HCT116 (cell line): ENCODE results near the gene GPR108. TPM values are rescaled to one million over a fixed set of nuclear protein-coding genes. Genes with fewer than 3 reads are reported as not detected.

Experiments
- ATAC-seq: fragments of 200-7000 bp; cut with Tn5 transposase; 2 replicates; pipeline ENCODE4 v1.9.1; 2020; ENCODE audit warnings: mild to moderate bottlenecking, moderate library complexity
- BruUV-seq: library from RNA; stranded (reverse); fragments of 400-500 nt; replicated peaks from 2 replicates; lab custom pipeline; 2021; lab: Mats Ljungman, UMichigan
- CTCF ChIA-PET: fragments of 300-600 bp; sonication (Branson Sonifier 250); formaldehyde crosslinking; loops from one replicate; lab custom pipeline; 2021; ENCODE audit warnings: antibody characterized with exemption; lab: Charles Lee
- POLR2A ChIA-PET: fragments of 300-600, 350-600 bp; sonication (Branson Sonifier 250); formaldehyde crosslinking; loops from one replicate; lab custom pipeline; 2021; ENCODE audit warnings: antibody characterized with exemption; lab: Charles Lee
- RAD21 ChIA-PET, 2 experiments: fragments of 300-600 bp; sonication (Branson Sonifier 250); formaldehyde crosslinking; loops; one replicate each; lab custom pipeline; 2023; ENCODE audit warnings: low total read pairs in 2 of 2; ENCODE audit not compliant: uncharacterized antibody in 2 of 2, unreplicated experiment in 2 of 2, low non-redundant PET in 1 of 2; lab: Charles Lee
- DNase-seq: peaks from one replicate; pipeline ENCODE4 v3.0.0-alpha.2; 2010; ENCODE audit warnings: low read depth, low spot score
- H2AFZ ChIP-seq: fragments of 200-600 bp; shearing (Covaris generic), sonication (generic); 2 replicates; pipeline ENCODE4 v1.6.1; 2017; ENCODE audit warnings: low read depth, mixed run types, mixed read lengths, antibody characterized with exemption, low read length; ENCODE audit not compliant: poor library complexity, severe bottlenecking
- H3K27ac ChIP-seq: 2 replicates; pipeline ENCODE4 v1.5.1; 2012; ENCODE audit warnings: low read depth, low read length
- H3K27me3 ChIP-seq: fragments of 200-600 bp; sonication (generic); 2 replicates; pipeline ENCODE4 v1.6.1; 2016; ENCODE audit warnings: mixed run types, low read length, mixed read lengths; ENCODE audit not compliant: insufficient read depth
- H3K36me3 ChIP-seq, 2 experiments: fragments of 200-500 bp in 1 of 2; fragments of 200-600 bp in 1 of 2; sonication (Bioruptor generic) in 1 of 2; sonication (generic) in 1 of 2; 2 replicates each; pipeline versions ENCODE4 v1.5.1 to v1.6.1; 2014 to 2016; ENCODE audit warnings: low read length in 2 of 2, inconsistent platforms in 1 of 2, mixed read lengths in 1 of 2, mixed run types in 1 of 2; ENCODE audit not compliant: insufficient read depth in 2 of 2, control insufficient read depth in 1 of 2
- H3K4me1 ChIP-seq, 2 experiments: fragments of 200-600 bp in 1 of 2; sonication (generic) in 1 of 2; 2 replicates each; pipeline versions ENCODE4 v1.5.1 to v1.6.1; 2012 to 2017; ENCODE audit warnings: low read length in 2 of 2, inconsistent platforms in 1 of 2, mild to moderate bottlenecking in 1 of 2, mixed read lengths in 1 of 2, mixed run types in 1 of 2, moderate library complexity in 1 of 2; ENCODE audit not compliant: insufficient read depth in 2 of 2, control insufficient read depth in 1 of 2
- H3K4me2 ChIP-seq: fragments of 200-600 bp; sonication (generic); 2 replicates; pipeline ENCODE4 v1.6.1; 2017; ENCODE audit warnings: mixed run types, low read length, mixed read lengths
- H3K4me3 ChIP-seq, 2 experiments: fragments of 200-600 bp in 1 of 2; sonication (generic) in 1 of 2; replicated peaks in 1 of 2; 2 replicates each; pipeline ENCODE4 v1.5.1; 2011 to 2016; ENCODE audit warnings: low read length in 2 of 2, control low read depth in 1 of 2, low read depth in 1 of 2, mild to moderate bottlenecking in 1 of 2, mixed read lengths in 1 of 2, mixed run types in 1 of 2
- H3K79me2 ChIP-seq: fragments of 200-600 bp; sonication (generic); 2 replicates; pipeline ENCODE4 v1.6.1; 2017; ENCODE audit warnings: mild to moderate bottlenecking, mixed run types, low read length, moderate library complexity, mixed read lengths; ENCODE audit not compliant: insufficient read depth
- H3K9ac ChIP-seq: fragments of 200-600 bp; sonication (generic); 2 replicates; pipeline ENCODE4 v1.6.1; 2016; ENCODE audit warnings: low read length, mixed read lengths
- H3K9me2 ChIP-seq: fragments of 200-600 bp; sonication (generic), shearing (Covaris generic); 2 replicates; pipeline ENCODE4 v1.6.1; 2017; ENCODE audit warnings: mixed run types, mild to moderate bottlenecking, moderate library complexity; ENCODE audit not compliant: insufficient read depth
- H3K9me3 ChIP-seq, 2 experiments: fragments of 200-500 bp in 1 of 2; fragments of 200-600 bp in 1 of 2; sonication (Bioruptor generic) in 1 of 2; sonication (generic) in 1 of 2; 2 replicates each; pipeline ENCODE4 v1.6.1; 2014 to 2017; ENCODE audit warnings: low read length in 2 of 2, mixed read lengths in 2 of 2, inconsistent platforms in 1 of 2, low read depth in 1 of 2, mild to moderate bottlenecking in 1 of 2, mixed run types in 1 of 2, moderate library complexity in 1 of 2; ENCODE audit not compliant: control insufficient read depth in 1 of 2, insufficient read depth in 1 of 2
- H4K20me1 ChIP-seq: fragments of 200-600 bp; sonication (generic), shearing (Covaris generic); 2 replicates; pipeline ENCODE4 v1.6.1; 2017; ENCODE audit warnings: mixed run types, mild to moderate bottlenecking, moderate library complexity; ENCODE audit not compliant: insufficient read depth
- ELF1 ChIP-seq: IDR thresholded peaks from 2 replicates; pipeline ENCODE4 v1.6.1; 2012; ENCODE audit warnings: low read depth, borderline replicate concordance
- FOSL1 ChIP-seq: IDR thresholded peaks from 2 replicates; pipeline ENCODE4 v1.6.1; 2012; ENCODE audit warnings: low read depth
- JUND ChIP-seq: IDR thresholded peaks from 2 replicates; pipeline ENCODE4 v1.6.1; 2012
- SIN3A ChIP-seq: IDR thresholded peaks from 2 replicates; pipeline ENCODE4 v1.6.1; 2012; ENCODE audit warnings: low read depth
- SP1 ChIP-seq: IDR thresholded peaks from 2 replicates; pipeline ENCODE4 v1.6.1; 2012; ENCODE audit warnings: low read depth
- YY1 ChIP-seq: IDR thresholded peaks from 2 replicates; pipeline ENCODE4 v1.6.1; 2011; ENCODE audit warnings: low read length, low read depth, moderate library complexity, mild to moderate bottlenecking; ENCODE audit not compliant: insufficient replicate concordance; ENCODE audit errors: extremely low read depth
- ZFX ChIP-seq: fragments of 450-650 bp; IDR thresholded peaks from 2 replicates; pipeline ENCODE4 v1.6.1; 2017
- ZNF274 ChIP-seq: fragments of 200-500 bp; sonication (Bioruptor generic); IDR thresholded peaks from 2 replicates; pipeline ENCODE4 v1.6.1; 2014; ENCODE audit warnings: mild to moderate bottlenecking, low read depth, low read length, inconsistent platforms
- intact Hi-C: fragments of 100-400 bp; cut with micrococcal nuclease; formaldehyde crosslinking; loops from 2 replicates; pipeline ENCODE4 v1.10.0; 2022
- total RNA-seq: library from RNA; stranded (reverse); gene quantifications from one replicate; pipeline ENCODE4 v1.2.1, GENCODE V29; 2021; ENCODE audit not compliant: unreplicated experiment
- TF ChIP-seq, protein P1 (sequence below): IDR thresholded peaks from 2 replicates; pipeline ENCODE4 v1.6.1; 2011; ENCODE audit warnings: mild to moderate bottlenecking, low read length, moderate library complexity; ENCODE audit not compliant: insufficient replicate concordance; ENCODE audit errors: extremely low read depth
- TF ChIP-seq, protein P2 (sequence below): IDR thresholded peaks from 2 replicates; pipeline ENCODE4 v1.6.1; 2012
- TF ChIP-seq, protein P3 (sequence below), 3 experiments: fragments of 200-600 bp in 1 of 3; sonication (generic) in 1 of 3; IDR thresholded peaks in 2 of 3; conservative IDR thresholded peaks in 1 of 3; 2 replicates each; pipeline ENCODE4 v1.5.1; 2012 to 2017; ENCODE audit warnings: low read depth in 2 of 3, low read length in 2 of 3, antibody characterized with exemption in 1 of 3, borderline replicate concordance in 1 of 3, control low read depth in 1 of 3, mild to moderate bottlenecking in 1 of 3, mixed read lengths in 1 of 3, mixed run types in 1 of 3, moderate library complexity in 1 of 3; ENCODE audit not compliant: insufficient read depth in 1 of 3

GPR108 gene
- total RNA-seq, 1 experiment from 2014 or later, result 75.0 TPM

DNA sequence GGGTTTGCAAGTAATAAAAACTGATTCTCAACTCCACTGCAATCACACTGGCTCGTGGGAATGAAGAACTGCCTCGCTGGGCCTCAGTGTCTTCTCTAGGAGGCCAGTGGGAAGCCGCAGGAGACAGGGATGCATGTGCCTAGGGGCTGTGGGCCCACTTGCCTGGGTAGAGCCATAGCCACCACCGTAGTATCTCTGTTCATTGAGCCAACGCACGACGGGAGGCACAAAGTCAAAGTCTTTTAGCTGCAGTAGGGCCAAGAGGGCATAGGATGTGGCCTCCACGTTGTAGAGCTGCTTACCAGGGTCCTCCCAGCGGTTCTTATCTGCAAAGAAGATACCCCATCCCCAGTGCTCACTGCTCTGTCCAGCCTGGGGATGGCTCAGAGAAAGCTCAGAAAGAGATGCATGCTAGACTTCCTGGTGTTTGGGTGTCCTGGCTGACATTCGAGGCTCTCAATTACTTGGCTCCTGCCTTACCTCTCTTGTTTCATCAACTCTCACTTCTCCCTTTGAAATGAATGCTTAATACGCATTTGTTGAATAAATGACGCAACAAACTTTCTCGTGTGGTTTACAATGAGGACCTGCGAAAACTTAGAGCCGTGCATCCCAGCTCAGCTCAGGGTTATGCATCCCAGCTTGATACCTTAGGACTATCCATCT lies 51.3 kb downstream of the GPR108 start:
- Histone ChIP-seq H3K9ac (no peak overlapping the region), H3K79me2 (no peaks in the 10 kb centered on the region), H3K27ac (no peak overlapping the region), H3K4me2 (no peak overlapping the region), H3K9me3 (no peaks in the 10 kb centered on the region), H4K20me1 (no peaks in the 10 kb centered on the region), H2AFZ (no peak overlapping the region), H3K9me2 (no peaks in the 10 kb centered on the region), H3K27me3 (no peaks in the 10 kb centered on the region), H3K4me3 (no peak overlapping the region), H3K4me1 (peaks cover 5 to 17% of the 10 kb centered on the region in 2 experiments), H3K36me3 (no peaks in the 10 kb centered on the region)
- RAD21 ChIA-PET, result no interaction called here
- TF ChIP-seq, protein P1, sequence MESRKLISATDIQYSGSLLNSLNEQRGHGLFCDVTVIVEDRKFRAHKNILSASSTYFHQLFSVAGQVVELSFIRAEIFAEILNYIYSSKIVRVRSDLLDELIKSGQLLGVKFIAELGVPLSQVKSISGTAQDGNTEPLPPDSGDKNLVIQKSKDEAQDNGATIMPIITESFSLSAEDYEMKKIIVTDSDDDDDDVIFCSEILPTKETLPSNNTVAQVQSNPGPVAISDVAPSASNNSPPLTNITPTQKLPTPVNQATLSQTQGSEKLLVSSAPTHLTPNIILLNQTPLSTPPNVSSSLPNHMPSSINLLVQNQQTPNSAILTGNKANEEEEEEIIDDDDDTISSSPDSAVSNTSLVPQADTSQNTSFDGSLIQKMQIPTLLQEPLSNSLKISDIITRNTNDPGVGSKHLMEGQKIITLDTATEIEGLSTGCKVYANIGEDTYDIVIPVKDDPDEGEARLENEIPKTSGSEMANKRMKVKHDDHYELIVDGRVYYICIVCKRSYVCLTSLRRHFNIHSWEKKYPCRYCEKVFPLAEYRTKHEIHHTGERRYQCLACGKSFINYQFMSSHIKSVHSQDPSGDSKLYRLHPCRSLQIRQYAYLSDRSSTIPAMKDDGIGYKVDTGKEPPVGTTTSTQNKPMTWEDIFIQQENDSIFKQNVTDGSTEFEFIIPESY, result no peak
- intact Hi-C loops, result no loop called here
- BruUV-seq, result no TSS peak
- ATAC-seq (no peak), DNase-seq (no peak)
- CTCF ChIA-PET, result no interaction called here
- POLR2A ChIA-PET, result no interaction called here

DNA sequence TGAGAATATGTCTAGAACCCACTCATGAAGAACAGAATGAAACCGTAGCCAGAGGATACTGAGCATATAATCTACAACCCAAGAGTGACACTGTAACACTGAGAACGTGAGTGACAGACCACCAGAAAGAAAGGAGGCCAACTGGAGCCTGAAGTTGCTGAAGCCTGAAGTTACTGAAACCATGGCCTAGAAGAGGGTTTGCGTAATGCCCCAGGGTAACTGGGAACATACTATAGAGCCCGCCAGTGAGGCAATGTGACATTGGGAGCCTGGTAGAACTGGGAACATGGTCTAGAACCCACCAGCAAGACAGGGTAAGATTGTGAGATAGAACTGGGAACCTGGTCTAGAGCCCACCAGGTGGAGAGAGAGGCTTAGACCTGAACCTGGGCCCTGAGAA lies 51.9 kb downstream of the GPR108 start:
- Histone ChIP-seq H3K9ac (no peak overlapping the region), H3K9me2 (no peaks in the 10 kb centered on the region), H4K20me1 (no peaks in the 10 kb centered on the region), H3K9me3 (no peaks in the 10 kb centered on the region), H3K4me1 (peaks cover 5 to 17% of the 10 kb centered on the region in 2 experiments), H2AFZ (no peak overlapping the region), H3K79me2 (no peaks in the 10 kb centered on the region), H3K36me3 (no peaks in the 10 kb centered on the region), H3K4me3 (no peak overlapping the region), H3K27me3 (no peaks in the 10 kb centered on the region), H3K27ac (no peak overlapping the region), H3K4me2 (no peak overlapping the region)
- intact Hi-C loops, result no loop called here
- no peak for DNase-seq
- ATAC-seq, result no peak
- ChIA-PET POLR2A (no interaction called here), RAD21 (no interaction called here), CTCF (no interaction called here)
- no TSS peak for BruUV-seq
- TF ChIP-seq, protein P2, sequence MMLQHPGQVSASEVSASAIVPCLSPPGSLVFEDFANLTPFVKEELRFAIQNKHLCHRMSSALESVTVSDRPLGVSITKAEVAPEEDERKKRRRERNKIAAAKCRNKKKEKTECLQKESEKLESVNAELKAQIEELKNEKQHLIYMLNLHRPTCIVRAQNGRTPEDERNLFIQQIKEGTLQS, result no peak
- no peak for TF ChIP-seq JUND
- TF ChIP-seq SP1, result no peak
- TF ChIP-seq ELF1, result no peak
- no peak for TF ChIP-seq FOSL1
- TF ChIP-seq ZFX, result no peak
- TF ChIP-seq SIN3A, result no peak
- no peak for TF ChIP-seq YY1
- TF ChIP-seq, protein P3, sequence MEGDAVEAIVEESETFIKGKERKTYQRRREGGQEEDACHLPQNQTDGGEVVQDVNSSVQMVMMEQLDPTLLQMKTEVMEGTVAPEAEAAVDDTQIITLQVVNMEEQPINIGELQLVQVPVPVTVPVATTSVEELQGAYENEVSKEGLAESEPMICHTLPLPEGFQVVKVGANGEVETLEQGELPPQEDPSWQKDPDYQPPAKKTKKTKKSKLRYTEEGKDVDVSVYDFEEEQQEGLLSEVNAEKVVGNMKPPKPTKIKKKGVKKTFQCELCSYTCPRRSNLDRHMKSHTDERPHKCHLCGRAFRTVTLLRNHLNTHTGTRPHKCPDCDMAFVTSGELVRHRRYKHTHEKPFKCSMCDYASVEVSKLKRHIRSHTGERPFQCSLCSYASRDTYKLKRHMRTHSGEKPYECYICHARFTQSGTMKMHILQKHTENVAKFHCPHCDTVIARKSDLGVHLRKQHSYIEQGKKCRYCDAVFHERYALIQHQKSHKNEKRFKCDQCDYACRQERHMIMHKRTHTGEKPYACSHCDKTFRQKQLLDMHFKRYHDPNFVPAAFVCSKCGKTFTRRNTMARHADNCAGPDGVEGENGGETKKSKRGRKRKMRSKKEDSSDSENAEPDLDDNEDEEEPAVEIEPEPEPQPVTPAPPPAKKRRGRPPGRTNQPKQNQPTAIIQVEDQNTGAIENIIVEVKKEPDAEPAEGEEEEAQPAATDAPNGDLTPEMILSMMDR (IDR thresholded peaks at IDR 0.05 in 2 of 3, conservative IDR thresholded peaks at IDR 0.05 in 1 of 3; ENCODE audit: borderline replicate concordance in 1 of 3, insufficient read depth in 1 of 3, low read depth in 2 of 3, low read length in 2 of 3), result no peak
- no peak for TF ChIP-seq ZNF274
